GM19239 (cell line): ENCODE measurements around the gene LGALS12.

ENCODE experiments used
- DNase-seq: peaks from one replicate; pipeline ENCODE4 v3.0.0; 2011; ENCODE audit warnings: low spot score; ENCODE audit not compliant: insufficient read length
- FAIRE-seq: peaks from 2 replicates; lab custom pipeline; 2011; peaks lifted over from hg19 to GRCh38; lab: Jason Lieb, UNC

Gene LGALS12, protein sequence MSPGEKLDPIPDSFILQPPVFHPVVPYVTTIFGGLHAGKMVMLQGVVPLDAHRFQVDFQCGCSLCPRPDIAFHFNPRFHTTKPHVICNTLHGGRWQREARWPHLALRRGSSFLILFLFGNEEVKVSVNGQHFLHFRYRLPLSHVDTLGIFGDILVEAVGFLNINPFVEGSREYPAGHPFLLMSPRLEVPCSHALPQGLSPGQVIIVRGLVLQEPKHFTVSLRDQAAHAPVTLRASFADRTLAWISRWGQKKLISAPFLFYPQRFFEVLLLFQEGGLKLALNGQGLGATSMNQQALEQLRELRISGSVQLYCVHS

DNA sequence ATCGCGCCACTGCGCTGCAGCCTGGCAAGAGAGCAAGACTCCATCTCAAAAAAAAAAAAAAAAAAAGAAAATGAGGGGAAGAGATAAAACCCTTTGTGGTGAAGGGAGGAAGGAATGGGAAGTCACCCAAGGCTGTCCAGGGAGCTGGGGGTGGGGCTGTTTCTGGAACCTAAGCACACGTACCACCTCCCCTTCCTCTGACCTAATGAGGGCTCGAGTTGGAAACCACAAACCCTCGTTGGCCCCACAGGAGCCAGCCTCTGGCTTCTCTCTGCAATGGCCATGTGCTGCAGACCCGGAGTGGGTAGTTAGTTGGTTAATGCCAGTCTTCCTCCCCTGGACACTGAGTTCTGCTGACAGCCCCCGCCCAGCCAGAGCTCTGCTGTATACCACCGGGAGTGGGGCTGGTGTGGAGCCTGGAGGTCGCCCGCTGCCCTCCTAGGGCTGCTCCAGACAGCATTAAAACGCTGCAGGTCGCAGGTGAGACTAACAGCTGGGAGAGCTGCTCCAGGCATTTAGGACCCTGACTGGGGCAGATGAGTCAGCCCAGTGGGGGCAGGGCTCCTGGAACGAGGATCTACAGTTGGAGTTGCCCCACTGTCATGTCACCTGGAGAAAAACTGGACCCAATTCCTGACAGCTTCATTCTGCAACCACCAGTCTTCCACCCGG lies at the start of gene LGALS12:
LGALS12 (plus strand) TSS at position 228 of the 672 bp plus-strand sequence; CDS start at position 603, 375 bp downstream.
- FAIRE-seq (no peak), DNase-seq (no peak)

DNA sequence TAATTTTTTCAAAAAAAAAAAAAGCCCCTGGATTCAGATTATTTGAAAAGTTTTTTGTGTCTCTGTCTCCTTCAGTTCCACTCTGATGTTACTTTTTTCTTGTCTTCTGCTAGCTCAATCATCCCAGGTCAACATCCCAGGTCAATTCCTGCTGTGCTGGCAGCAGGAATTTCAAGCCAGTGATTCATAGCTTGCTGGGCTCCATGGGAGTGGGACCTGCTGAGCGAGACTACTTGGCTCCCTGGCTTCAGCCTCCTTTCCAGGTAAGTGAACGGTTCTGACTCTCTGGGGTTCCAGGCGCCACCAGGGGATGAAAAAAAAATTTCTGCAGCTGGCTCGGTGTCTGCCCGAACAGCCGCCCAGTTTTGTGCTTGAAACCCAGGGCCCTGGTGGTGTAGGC lies 46.3 kb upstream of the LGALS12 start:
- DNase-seq: no peak
- FAIRE-seq: no peak

DNA sequence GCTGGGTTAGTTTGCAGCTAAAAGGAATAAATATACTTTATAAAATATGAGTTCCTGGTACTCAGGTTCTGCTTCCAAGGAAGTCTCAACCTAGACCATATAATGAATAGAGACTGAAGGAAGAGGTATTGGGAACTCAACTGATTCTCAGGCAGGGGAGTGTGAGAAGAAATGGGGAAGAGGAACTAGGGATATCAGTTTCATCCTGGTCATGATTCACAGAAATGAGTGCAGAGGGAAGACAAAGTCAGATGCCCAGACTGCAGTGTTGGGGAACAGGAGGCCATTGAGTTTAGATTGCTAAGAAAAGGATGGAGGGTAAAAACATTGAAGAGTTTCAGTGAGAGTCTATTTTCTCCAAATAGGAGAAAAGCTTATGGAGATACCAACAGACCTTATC lies 43.7 kb upstream of the LGALS12 start:
- FAIRE-seq (no peak), DNase-seq (no peak)

DNA sequence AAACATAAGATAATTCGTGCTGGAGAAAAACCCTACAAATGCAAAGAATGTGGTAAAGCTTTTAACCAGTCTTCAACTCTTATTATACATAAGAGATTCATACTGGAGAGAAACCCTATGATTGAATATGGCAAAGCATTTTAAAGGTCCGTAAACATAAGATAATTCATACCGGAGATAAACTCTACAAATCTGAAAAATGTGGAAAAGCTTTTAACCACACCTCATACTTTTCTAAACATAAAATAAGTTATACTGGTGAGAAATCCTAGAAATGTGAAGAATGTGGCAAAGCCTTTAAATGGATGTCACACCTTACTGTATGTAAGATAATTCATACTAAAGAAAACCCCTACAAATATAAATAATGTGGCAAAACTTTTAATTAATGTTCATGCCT lies 35.6 kb upstream of the LGALS12 start:
- FAIRE-seq: no peak
- DNase-seq: no peak

DNA sequence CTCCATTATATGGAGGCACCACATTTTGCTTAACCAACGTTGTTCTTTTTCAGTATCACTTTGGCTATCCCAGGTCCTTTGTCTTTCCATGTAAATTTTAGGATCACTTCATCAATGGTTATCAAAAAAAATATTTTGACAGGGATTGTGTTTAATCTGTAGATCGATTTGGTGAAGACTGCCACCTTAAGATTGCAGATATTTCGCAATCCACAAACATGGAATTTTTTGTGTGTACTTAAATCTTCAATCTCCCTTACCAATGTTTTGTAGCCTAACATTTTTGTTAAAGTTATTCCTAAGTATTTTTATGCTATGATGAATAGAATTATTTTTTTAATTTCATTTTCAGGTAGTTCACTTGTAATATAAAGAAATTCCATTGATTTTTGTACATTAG lies 33.5 kb upstream of the LGALS12 start:
- no peak for FAIRE-seq
- DNase-seq: no peak

DNA sequence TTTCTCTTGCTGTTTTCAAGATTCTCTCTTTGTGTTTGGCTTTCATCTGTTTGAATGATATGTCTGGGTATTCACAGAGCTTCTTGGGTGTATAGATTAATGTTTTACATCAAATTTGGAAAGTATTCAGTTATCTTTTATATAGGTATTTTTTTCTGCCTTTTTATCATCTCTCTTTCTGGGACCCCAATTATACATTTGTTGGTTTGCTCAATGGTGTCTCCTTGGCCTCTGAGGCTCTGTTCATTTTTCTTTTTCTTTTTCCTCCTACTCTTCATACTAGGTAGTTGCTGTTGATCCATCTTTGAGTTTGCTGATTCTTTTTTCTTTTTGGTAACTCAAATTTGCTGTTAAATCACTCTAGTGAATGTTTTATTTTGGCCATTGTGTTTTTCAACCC lies 29.3 kb upstream of the LGALS12 start:
- FAIRE-seq (no peak), DNase-seq (no peak)

DNA sequence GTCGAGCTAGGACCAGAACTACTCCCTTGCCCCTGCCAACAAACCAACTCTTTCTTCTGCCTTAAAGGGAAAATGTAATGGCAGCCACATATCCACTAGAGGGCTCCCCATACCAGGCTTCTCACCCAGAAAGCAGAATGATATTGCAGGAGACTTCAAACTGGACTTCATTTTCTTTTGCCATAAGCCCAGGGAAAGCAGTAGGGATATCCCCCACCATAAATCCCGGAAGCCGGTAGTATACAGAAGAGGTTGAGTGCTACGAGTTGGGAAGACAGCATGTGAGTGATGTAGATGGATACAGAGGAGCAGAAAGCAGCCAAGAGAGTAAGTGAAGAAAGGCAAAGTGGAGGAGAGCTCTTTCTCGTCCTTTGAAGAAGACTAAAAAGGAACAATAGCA lies 27.0 kb upstream of the LGALS12 start:
- DNase-seq (peak; percentile 52), FAIRE-seq (peak; percentile 90)

DNA sequence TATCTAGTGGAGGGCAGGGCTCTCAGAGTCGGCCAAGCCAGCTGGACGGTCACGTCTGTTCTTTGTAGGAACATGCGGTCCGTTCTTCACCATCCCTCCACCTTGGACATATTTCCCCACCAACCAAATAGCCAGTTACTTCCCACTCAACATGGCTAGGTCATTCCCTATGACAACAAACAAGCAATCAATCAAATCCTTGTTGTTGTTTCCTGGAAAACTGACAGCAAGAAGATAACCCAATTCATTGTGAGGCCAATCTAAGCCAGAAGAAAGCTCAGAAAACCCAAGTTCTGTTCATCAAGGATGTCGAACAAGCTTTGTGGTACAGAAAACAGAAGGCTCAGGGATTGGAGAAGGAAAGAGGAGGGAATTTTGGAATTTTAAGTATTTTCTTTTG lies 25.8 kb upstream of the LGALS12 start:
- no peak for FAIRE-seq
- DNase-seq: no peak

DNA sequence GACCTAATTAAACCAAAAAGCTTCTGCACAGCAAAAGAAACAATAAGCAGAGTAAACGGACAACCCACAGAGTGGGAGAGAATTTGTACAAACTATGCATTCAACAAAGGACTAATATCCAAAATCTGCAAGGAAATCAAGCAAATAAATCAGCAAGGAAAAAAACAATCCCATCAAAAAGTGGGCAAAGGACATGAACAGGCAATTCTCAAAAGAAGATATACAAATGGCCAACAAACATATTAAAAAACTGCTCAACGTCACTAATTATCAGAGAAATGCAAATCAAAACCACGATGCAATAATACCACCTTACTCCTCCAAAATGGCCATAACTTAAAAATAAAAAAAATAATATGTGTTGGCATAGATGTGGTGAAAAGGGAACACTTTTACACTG lies 20.1 kb upstream of the LGALS12 start:
- FAIRE-seq (no peak), DNase-seq (no peak)

DNA sequence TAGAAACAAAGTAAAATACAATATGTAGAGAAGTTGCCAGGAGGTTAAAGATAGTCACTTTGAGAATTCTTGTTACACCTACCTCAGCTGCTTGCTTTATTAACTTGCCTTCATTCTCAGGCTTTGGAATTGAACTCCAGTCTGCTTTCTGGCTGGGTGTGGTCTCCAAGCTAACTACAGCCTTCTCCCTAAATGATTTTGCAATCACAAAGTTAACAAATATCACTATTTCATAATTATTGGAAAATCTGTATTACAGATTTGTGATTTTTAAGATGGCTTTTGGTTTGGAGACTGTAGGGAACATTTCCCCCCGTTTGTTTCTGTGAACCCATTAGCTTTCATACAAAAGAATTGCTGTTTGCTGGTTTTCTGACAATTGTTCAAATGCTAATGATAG lies 17.1 kb upstream of the LGALS12 start:
- no peak for FAIRE-seq
- no peak for DNase-seq

DNA sequence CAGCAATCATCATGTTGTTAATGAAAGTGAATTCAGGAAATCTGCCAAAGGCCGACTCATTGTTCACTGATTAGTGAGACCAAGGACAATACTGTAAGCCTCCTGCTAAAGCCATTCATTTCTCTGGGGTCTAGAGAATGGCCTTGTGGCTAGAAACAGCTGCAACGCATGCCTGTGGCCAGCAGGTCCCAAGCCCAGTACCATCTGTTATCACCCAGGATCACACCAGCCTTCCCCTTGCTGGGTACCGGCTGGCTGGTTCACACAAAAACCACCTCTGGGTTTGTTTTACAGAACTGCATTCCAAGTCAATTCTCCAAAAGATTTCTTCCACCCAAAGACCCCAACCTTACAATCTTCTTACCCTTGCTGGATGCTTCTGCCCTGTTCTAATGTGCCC lies 16.0 kb upstream of the LGALS12 start:
- DNase-seq (no peak), FAIRE-seq (no peak)

DNA sequence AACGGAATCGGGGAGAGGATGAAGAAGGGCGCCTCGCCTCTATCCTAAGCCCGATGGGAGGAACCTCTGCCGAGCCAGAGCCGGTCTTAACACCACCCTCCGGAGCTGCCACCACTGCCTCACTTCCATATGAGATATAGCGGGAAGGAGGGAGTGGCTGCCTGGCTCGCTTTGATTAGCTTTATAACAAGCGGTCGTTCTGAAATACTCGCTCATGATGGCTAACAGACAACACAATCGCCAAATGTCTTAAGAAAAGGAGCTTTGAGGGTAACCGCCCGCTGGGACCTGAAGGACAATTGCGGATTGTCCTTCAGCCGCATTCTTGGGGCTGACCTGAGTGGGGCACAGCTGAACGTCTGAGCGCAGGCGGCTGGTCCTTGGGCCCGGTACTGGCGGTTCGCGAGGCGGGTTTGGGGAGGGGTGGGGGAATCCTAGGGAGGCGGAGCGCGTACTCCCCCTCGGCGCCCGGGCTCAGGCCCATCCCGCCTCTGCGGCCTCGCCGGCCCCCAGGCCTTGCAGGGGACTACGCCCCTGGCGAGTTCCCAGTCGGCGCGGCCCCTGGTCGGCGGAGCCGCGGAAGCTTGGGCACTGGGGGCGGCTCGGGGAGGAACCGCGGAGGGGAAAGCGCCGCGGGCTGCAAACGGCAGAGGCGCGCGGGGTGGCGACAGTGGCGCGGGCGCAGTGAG lies 15.2 kb upstream of the LGALS12 start, which contains the start of gene PLAAT5:
PLAAT5 (minus strand) TSS at position 617 of the 689 bp plus-strand sequence; CDS start at position 484, 133 bp downstream.
- DNase-seq (no peak), FAIRE-seq (no peak)

DNA sequence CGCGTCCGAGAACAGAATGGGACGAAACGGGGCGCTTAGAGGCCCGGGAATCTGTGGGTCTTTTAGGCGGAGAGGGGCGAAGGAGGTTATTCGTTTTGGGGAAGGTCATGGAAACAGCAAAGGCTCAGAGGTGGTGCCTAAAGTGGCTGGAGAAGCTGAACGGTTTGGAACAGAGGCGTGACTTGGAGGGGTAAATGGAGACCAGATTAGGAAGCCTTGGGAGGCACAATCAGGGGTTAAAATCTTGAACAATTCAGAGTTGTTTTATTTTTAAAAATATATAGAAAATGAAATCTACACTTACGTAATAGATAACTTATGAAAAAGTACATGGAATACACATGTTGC lies 14.7 kb upstream of the LGALS12 start:
- DNase-seq: no peak
- FAIRE-seq: no peak

DNA sequence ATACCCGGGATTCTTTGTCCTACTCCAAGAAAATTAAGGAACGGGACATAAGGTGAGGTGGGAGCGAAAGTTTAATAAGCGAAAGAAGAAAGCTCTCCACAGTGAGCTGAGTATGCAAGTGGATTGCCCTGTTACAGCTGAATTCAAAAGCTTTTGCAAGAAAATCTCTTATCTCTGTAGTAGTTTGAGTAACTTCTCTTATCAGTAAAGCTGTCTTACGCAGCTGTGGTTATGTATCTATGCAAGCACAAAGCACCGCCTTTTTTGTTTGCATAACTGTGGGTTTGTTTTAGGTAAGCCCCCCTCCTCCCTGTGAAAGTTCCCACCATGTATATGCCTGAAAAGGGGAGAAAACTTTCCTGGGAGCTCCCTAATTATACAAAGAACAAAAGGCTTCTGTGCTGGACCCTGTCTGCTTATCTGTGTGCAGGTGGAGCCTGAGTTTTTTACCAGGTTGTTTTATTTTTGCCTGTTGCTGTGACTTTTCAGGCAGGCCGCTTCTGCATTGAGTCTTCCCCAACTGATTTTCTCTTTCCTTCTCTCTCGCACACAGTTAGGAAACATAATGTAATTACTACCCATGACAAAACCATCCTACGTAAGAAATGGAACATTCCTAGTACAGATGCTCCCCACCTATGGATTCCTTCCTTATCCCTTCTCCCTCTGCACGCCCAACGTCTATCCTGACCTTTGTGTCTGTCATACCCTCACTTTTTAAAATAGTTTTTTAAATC lies 14.1 kb upstream of the LGALS12 start:
- no peak for DNase-seq
- no peak for FAIRE-seq

DNA sequence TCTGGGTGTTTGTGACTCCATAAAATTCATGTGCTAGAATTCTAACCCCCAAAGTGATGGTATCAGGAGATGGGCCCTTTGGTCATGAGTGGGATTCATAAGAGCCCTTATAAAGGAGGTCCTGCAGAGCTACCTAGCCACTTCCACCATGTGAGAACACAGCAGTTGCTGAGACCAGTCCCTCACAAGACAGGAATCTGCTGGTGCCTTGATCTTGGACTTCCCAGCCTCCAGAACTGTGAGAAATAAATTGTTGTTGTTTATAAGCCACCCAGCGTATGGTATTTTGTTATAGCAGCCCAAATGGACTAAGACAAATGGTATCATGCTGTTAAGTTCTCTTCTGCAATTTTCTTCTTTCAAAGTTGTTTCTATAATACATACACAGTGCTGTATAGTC lies 13.4 kb upstream of the LGALS12 start:
- FAIRE-seq (no peak), DNase-seq (no peak)

DNA sequence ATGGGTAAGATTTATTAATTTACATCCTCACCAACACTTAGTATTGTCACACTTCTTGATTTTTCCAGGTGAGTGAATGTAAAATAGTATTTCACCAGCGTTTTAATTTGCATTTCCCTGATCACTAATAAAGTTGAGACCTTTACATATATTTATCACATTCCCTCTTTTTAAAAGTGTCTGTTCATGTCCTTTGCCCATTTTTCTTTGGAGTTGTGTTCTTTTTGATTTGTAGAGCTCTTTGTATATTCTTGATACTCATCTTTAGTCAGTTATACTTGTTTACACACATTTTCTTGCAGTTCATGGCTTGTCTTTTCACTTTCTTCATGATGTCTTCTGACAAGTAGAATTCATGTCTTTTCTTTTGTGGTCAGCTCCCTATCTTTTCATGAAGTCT lies 12.8 kb upstream of the LGALS12 start:
- FAIRE-seq: no peak

DNA sequence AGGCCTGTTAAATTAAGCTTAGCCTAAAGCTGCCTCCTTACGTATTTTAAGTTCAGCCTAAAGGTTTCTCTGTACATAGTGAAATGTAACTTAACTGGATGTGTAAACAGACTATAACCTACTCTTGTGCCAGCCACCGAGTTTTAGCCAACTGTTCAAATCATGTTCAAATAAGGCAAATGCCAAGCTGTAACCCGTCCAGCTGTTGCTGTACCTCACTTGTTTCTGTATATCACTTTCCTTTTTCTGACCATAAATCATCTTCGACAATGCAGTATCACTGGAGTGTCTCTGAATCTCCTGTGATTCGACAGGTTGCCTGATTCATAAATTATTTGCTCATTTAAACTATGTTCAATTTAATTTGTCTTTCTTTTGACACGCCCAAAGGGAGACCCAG lies 10.9 kb upstream of the LGALS12 start:
- no peak for FAIRE-seq
- DNase-seq: no peak

More for the DNA sequence above, 12.8 kb upstream of the LGALS12 start:
- no peak for DNase-seq

DNA sequence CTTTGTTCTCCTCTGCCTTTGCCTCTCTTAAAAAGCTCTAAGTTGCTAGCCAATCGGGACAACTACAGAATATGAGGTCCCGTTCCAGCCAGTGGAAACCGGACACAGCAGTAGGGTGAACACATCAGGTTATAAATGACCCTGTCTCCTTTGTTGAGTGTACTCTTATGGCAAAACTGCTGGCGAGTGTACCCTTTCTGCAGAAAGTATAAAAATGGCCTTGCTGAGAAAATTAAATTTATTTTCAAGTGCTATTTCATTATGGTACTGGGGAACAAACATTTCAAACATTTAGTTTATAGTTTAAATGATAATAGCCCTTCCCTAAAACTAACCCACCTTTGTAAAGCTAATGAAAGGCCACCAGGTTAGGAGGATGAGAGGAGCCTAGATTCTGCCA lies 6.0 kb upstream of the LGALS12 start:
- no peak for DNase-seq
- FAIRE-seq: no peak

DNA sequence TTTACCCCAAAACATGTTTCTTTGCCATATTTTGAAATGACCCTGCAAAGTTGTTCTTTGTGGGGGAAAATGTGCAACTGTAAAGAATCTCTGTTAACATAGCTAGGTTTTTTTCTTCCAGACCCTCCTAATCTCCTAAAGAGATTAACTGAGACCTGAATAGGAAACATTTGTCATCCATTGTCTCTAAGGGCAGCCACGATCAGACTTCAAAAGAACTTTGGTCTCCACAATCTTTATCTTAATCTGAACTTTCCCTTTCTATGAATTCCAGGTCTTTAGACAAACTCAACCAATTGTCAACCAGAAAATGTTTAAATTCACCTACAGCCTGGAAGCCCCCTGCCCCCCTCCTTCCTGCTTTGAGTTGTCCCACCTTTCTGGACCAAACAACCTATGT lies 4.6 kb upstream of the LGALS12 start:
- DNase-seq: no peak
- no peak for FAIRE-seq

DNA sequence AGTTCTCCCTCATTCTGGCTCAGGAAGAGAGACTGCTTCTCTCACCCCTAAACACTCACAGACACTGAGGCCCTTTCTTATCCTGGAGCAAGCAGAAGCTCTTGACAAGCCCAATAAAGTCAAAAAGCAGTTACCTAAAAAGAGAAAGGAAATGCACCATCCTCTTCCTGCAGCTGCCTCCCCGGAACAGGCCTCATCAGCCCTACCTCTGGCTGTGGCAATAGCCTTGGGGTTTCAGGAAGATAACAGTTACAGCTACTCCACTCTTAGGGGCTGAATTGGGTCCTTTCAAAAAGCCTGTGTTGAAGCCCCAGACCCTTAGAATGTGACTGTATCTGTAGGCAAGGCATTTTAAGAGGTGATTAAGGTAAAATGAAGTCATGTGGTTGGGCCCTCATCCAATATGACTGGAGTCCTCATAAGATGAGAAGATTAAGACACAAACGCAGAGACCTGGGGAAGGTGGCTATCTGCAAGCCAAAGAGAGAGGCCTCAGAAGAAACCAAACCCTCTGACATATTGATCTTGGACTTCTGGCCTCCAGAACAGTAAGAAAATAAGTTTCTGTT lies 3.5 kb upstream of the LGALS12 start:
- FAIRE-seq: no peak
- DNase-seq: no peak
